Measurements from ENCODE around the gene STAG1. TPM values are rescaled to one million over a fixed set of nuclear protein-coding genes. Genes with fewer than 3 reads are reported as not detected.

The STAG1 gene
- total and polyA plus RNA-seq, 9 of the 15 experiments (the other 6 are each of a cell fraction or from before 2014, with no cell fraction given), result 2.7 to 17.7 (median 8.8) TPM

DNA sequence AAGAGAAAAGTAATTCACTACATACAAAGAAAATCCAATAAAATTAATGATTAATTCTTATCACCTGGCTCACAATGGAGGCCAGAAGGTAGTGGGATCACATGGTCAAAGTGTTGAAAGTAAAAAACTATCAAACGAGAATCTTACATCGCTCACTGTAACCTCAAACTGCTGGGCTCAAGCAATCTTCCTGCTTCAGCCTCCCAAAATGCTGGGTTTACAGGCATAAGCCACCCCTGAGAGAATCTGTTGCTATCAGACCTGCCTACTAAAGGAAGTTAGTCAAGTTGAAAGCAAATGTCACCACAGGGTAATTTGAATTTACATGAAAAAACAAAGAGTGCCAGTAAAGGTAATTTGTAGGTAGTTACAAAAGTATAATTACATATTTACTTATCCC is 398.7 kb downstream of the STAG1 start (continued):
- TF ChIP-seq, protein P1, sequence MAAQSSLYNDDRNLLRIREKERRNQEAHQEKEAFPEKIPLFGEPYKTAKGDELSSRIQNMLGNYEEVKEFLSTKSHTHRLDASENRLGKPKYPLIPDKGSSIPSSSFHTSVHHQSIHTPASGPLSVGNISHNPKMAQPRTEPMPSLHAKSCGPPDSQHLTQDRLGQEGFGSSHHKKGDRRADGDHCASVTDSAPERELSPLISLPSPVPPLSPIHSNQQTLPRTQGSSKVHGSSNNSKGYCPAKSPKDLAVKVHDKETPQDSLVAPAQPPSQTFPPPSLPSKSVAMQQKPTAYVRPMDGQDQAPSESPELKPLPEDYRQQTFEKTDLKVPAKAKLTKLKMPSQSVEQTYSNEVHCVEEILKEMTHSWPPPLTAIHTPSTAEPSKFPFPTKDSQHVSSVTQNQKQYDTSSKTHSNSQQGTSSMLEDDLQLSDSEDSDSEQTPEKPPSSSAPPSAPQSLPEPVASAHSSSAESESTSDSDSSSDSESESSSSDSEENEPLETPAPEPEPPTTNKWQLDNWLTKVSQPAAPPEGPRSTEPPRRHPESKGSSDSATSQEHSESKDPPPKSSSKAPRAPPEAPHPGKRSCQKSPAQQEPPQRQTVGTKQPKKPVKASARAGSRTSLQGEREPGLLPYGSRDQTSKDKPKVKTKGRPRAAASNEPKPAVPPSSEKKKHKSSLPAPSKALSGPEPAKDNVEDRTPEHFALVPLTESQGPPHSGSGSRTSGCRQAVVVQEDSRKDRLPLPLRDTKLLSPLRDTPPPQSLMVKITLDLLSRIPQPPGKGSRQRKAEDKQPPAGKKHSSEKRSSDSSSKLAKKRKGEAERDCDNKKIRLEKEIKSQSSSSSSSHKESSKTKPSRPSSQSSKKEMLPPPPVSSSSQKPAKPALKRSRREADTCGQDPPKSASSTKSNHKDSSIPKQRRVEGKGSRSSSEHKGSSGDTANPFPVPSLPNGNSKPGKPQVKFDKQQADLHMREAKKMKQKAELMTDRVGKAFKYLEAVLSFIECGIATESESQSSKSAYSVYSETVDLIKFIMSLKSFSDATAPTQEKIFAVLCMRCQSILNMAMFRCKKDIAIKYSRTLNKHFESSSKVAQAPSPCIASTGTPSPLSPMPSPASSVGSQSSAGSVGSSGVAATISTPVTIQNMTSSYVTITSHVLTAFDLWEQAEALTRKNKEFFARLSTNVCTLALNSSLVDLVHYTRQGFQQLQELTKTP (IDR thresholded peaks at IDR 0.05; ENCODE audit: low read depth in 1 of 2, partially characterized antibody in 2 of 2), result no peak
- TF ChIP-seq BDP1 (IDR thresholded peaks at IDR 0.05; ENCODE audit: insufficient read depth, insufficient read length) (no peak), CREM (IDR thresholded peaks at IDR 0.05; ENCODE audit: low read depth) (no peak), TEAD2 (tag; IDR thresholded peaks at IDR 0.05) (no peak), ETV6 (IDR thresholded peaks at IDR 0.05; ENCODE audit: borderline replicate concordance in 1 of 2, low read depth in 2 of 2, low read length in 1 of 2) (no peak), ETV6 (CRISPR knock-in tag; IDR thresholded peaks at IDR 0.05; ENCODE audit: borderline replicate concordance) (no peak)
- TF ChIP-seq, protein P2, sequence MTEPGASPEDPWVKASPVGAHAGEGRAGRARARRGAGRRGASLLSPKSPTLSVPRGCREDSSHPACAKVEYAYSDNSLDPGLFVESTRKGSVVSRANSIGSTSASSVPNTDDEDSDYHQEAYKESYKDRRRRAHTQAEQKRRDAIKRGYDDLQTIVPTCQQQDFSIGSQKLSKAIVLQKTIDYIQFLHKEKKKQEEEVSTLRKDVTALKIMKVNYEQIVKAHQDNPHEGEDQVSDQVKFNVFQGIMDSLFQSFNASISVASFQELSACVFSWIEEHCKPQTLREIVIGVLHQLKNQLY (CRISPR knock-in tag; conservative IDR thresholded peaks at IDR 0.05), result no peak

Data from K562 (cell line).